ENCODE data around the gene FBXO5. TPM values are rescaled to one million over a fixed set of nuclear protein-coding genes. Genes with fewer than 3 reads are reported as not detected.

The FBXO5 gene
- polyA plus RNA-seq, 1 of the 3 experiments (the other 2 are of a cell fraction): 12.5 TPM

- H3K27ac ChIP-seq (ENCODE audit: low read depth in 2 of 2, low read length in 1 of 2): no peak overlapping the region
- POLR2A ChIA-PET: no interaction called here
- H3K4me1 ChIP-seq (ENCODE audit: control insufficient read depth in 1 of 2, insufficient read depth in 2 of 2, low read depth in 1 of 2, low read length in 1 of 2): no peaks in the 10 kb centered on the region
- no peaks in the 10 kb centered on the region for H3K27me3 ChIP-seq (ENCODE audit: insufficient read depth)
- H3K4me2 ChIP-seq: no peak overlapping the region
- DNase-seq: no peak
- no peaks in the 10 kb centered on the region for H3F3A ChIP-seq (replicated peaks; ENCODE audit: insufficient read depth)
- H4K20me1 ChIP-seq (ENCODE audit: insufficient read depth): no peaks in the 10 kb centered on the region
- peaks cover 0 to 5% of the 10 kb centered on the region in 2 experiments for H3K36me3 ChIP-seq (replicated peaks in 1 of 2; ENCODE audit: control insufficient read depth in 1 of 2, insufficient read depth in 2 of 2, low read length in 1 of 2)
- H3K9me2 ChIP-seq: no peaks in the 10 kb centered on the region
- no peak overlapping the region for H3K9ac ChIP-seq
- H3K4me3 ChIP-seq (ENCODE audit: low read depth in 2 of 2, low read length in 1 of 2): no peak overlapping the region
- TF ChIP-seq GATA2 (CRISPR knock-in tag; IDR thresholded peaks at IDR 0.05): no peak
- TF ChIP-seq POLR2AphosphoS5 (IDR thresholded peaks at IDR 0.05; ENCODE audit: low read depth, low read length): no peak
- TF ChIP-seq MEF2A (IDR thresholded peaks at IDR 0.05; ENCODE audit: borderline replicate concordance, low read depth): no peak
- no peak for TF ChIP-seq SMC3 (IDR thresholded peaks at IDR 0.05; ENCODE audit: low read depth, low read length)
- TF ChIP-seq RCOR1 (IDR thresholded peaks at IDR 0.05; ENCODE audit: low read length): no peak
- no peak for TF ChIP-seq USF1 (IDR thresholded peaks at IDR 0.05; ENCODE audit: borderline replicate concordance, low read depth)
- no peak for TF ChIP-seq SIN3A (IDR thresholded peaks at IDR 0.05; ENCODE audit: borderline replicate concordance, low read depth, low read length)
- no peak for TF ChIP-seq TAF1 (IDR thresholded peaks at IDR 0.05; ENCODE audit: borderline replicate concordance, low read depth, low read length)
- no peak for TF ChIP-seq YY1 (IDR thresholded peaks at IDR 0.05; ENCODE audit: low read depth)
- TF ChIP-seq ELF1 (IDR thresholded peaks at IDR 0.05): no peak
- no peak for TF ChIP-seq FOSL2 (IDR thresholded peaks at IDR 0.05; ENCODE audit: borderline replicate concordance, low read depth)
- TF ChIP-seq ZBTB33 (IDR thresholded peaks at IDR 0.05; ENCODE audit: borderline replicate concordance, low read depth): no peak
- H2AFZ ChIP-seq (ENCODE audit: low read depth): no peak overlapping the region
- H3K79me2 ChIP-seq (ENCODE audit: insufficient read depth): no peaks in the 10 kb centered on the region
- 95% methylated on average over 3 of the region's 3 CpGs for WGBS (ENCODE audit: low lambda C conversion rate)
- H3K9me3 ChIP-seq: no peaks in the 10 kb centered on the region
- CTCF ChIA-PET: no interaction called here
Measured at GRCh38 chr6:153016846-153017245, 34.0 kb upstream of the FBXO5 start.

- CTCF ChIA-PET: interaction anchor here (1.5 to 2.3 kb wide), 2 partner anchors 8 to 15 kb away, joined by 4 to 7 read pairs; no protein-coding TSS in a partner anchor
- Histone ChIP-seq H3K9me2 (no peaks in the 10 kb centered on the region), H4K20me1 (ENCODE audit: insufficient read depth) (no peaks in the 10 kb centered on the region), H3K79me2 (ENCODE audit: insufficient read depth) (no peaks in the 10 kb centered on the region), H2AFZ (ENCODE audit: low read depth) (no peak overlapping the region), H3F3A (replicated peaks; ENCODE audit: insufficient read depth) (no peaks in the 10 kb centered on the region), H3K9ac (no peak overlapping the region), H3K27ac (ENCODE audit: low read depth in 2 of 2, low read length in 1 of 2) (no peak overlapping the region), H3K4me2 (no peak overlapping the region), H3K4me1 (ENCODE audit: control insufficient read depth in 1 of 2, insufficient read depth in 2 of 2, low read depth in 1 of 2, low read length in 1 of 2) (no peaks in the 10 kb centered on the region), H3K36me3 (replicated peaks in 1 of 2; ENCODE audit: control insufficient read depth in 1 of 2, insufficient read depth in 2 of 2, low read length in 1 of 2) (peaks cover 0 to 8% of the 10 kb centered on the region in 2 experiments), H3K27me3 (ENCODE audit: insufficient read depth) (no peaks in the 10 kb centered on the region), H3K9me3 (no peaks in the 10 kb centered on the region), H3K4me3 (ENCODE audit: low read depth in 2 of 2, low read length in 1 of 2) (no peak overlapping the region)
- POLR2A ChIA-PET: no interaction called here
- DNase-seq: no peak
- whole genome bisulfite sequencing (ENCODE audit: low lambda C conversion rate): 94% methylated on average over 4 of the region's 4 CpGs
- TF ChIP-seq EZH2phosphoT487 (IDR thresholded peaks at IDR 0.05; ENCODE audit: borderline replicate concordance, low read depth) (no peak), EP300 (IDR thresholded peaks at IDR 0.05; ENCODE audit: borderline replicate concordance in 1 of 2, low read depth in 1 of 2, low read length in 1 of 2) (no peak), JUND (IDR thresholded peaks at IDR 0.05) (no peak), USF1 (IDR thresholded peaks at IDR 0.05; ENCODE audit: borderline replicate concordance, low read depth) (no peak), GABPA (IDR thresholded peaks at IDR 0.05; ENCODE audit: low read depth) (no peak), MEF2A (IDR thresholded peaks at IDR 0.05; ENCODE audit: borderline replicate concordance, low read depth) (no peak), NRF1 (IDR thresholded peaks at IDR 0.05; ENCODE audit: low read depth, low read length) (no peak), REST (IDR thresholded peaks at IDR 0.05; ENCODE audit: low read depth, low read length) (no peak), RCOR1 (IDR thresholded peaks at IDR 0.05; ENCODE audit: low read length) (no peak), TAF1 (IDR thresholded peaks at IDR 0.05; ENCODE audit: borderline replicate concordance, low read depth, low read length) (no peak), POLR2AphosphoS5 (IDR thresholded peaks at IDR 0.05; ENCODE audit: low read depth, low read length) (no peak), RFX5 (IDR thresholded peaks at IDR 0.05; ENCODE audit: low read length) (no peak)
Measured at GRCh38 chr6:153015094-153015640, 32.3 kb upstream of the FBXO5 start.
